ENCODE results near the gene CACNB2.

DNA sequence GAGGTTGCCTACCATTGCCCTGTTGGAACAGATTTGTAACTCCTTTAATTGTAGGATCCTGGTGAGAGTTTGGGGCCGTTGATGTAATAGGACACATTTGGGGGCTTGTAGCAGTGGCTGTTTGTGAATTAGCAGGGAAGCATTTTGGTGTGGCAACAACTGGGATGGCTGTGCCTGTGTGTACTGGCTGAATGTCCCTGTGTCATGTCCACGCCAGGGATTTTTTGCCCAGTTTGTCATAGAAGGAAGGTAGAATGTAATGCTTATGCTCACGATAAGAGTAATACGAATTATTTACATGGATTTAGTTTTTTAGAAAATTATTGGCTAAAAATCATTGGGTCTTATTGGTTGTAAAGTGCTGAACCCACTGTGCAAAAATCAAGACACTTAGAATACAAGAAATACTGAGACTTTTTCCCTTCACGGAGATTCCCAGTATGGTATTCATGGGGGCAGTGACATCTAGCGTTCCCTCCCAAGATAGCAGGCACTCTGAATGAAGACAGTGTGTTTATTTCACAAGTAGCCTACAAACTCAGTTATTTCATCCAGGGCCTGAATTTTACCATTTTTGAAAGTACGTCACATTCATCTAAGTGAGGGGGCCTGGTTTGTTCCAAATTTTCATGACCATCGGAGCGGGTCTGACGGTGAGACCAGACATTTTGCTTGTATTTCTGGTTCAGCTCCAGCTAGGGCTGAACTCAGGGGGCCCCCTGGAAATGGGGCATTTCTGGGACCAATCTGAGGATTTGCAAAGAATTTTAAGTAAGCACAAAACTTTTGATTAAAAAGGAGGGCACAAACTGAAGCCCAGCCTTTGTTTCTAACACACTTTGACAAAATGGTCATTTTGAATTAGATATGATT, 74.7 kb downstream of the CACNB2 start:
- TF ChIP-seq POLR2A (IDR thresholded peaks at IDR 0.05): no peak
- TF ChIP-seq, protein P1, sequence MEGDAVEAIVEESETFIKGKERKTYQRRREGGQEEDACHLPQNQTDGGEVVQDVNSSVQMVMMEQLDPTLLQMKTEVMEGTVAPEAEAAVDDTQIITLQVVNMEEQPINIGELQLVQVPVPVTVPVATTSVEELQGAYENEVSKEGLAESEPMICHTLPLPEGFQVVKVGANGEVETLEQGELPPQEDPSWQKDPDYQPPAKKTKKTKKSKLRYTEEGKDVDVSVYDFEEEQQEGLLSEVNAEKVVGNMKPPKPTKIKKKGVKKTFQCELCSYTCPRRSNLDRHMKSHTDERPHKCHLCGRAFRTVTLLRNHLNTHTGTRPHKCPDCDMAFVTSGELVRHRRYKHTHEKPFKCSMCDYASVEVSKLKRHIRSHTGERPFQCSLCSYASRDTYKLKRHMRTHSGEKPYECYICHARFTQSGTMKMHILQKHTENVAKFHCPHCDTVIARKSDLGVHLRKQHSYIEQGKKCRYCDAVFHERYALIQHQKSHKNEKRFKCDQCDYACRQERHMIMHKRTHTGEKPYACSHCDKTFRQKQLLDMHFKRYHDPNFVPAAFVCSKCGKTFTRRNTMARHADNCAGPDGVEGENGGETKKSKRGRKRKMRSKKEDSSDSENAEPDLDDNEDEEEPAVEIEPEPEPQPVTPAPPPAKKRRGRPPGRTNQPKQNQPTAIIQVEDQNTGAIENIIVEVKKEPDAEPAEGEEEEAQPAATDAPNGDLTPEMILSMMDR (IDR thresholded peaks at IDR 0.05 in 4 of 5, conservative IDR thresholded peaks at IDR 0.05 in 1 of 5): peak in 4 of 5 experiments; percentile 43 to 71 (median 59)

All from gastrocnemius medialis (tissue), 4 donors.